HG02884 (cell line): ENCODE results near the gene PTPRT.

Experiments used
- ATAC-seq: cut with Tn5 transposase; IDR thresholded peaks from one replicate; pipeline ENCODE4 v1.9.1; 2021; ENCODE audit warnings: mild to moderate bottlenecking, moderate library complexity; ENCODE audit not compliant: unreplicated experiment

The PTPRT gene

DNA sequence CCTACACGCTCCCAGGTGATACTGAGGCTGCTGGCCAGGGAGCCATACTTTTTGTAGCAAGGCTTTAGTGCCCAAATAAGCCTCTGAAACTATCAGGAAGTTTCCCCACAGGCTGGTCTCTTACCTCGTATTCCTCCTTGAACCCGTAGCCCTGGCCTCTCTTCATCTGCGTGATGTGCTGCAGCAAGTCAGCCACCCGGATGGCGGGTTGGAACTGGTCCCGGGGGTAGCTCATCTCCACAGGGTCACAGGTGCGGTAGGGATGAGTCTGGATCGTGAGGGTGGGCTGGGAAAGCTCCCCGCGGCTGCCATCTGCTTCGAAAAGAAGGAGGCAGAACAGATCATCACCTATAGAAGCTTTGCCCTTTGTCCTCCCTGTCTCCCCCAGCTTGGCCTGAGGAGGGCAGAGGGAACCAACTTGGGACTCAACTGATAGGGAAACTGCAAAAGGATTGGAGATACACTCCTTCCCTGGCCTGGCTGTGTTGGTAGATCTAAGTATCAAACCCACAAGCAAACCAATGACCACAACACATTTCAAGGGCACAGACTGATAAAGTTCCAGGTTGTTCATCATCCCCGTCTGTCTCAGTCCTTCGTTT, 1028.4 kb downstream of the PTPRT start:
- ATAC-seq = no peak

DNA sequence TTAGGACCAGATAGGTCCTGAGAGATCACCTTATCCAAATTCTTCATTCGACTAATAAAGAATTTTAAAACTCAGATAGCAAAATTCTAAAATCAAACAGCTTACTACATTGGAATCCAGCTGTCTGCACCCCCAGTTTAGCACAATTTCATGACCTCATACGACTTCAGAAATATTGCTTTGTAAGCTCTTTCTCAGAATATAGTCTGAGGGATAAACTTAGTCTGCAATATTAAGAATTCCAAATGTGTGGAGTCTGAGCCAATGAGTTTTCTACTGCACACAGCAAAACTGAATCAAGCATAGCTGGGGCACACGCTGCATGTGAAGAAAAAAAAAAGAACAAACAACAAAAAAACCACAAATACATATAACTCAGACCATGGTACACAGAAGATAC, 1029.9 kb downstream of the PTPRT start:
- ATAC-seq = no peak

DNA sequence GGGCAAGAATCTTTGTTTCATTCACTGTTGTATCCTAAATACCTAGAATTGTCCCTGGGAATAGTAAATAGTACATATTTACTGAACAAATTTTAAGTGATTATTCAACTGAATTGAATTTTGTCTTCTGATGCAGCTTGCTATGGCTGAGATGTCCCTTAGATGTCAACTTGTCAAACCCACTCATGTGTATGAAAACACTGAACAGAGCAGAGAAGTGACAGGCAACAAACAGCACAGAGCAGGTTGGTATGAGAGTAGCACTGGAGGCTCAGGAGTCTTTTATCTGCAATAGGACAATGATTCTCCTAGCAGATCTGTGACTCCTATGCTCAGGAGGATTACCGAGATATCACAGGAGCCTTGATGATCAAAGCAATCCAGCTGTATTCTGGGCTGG, 1031.4 kb downstream of the PTPRT start:
- no peak for ATAC-seq

DNA sequence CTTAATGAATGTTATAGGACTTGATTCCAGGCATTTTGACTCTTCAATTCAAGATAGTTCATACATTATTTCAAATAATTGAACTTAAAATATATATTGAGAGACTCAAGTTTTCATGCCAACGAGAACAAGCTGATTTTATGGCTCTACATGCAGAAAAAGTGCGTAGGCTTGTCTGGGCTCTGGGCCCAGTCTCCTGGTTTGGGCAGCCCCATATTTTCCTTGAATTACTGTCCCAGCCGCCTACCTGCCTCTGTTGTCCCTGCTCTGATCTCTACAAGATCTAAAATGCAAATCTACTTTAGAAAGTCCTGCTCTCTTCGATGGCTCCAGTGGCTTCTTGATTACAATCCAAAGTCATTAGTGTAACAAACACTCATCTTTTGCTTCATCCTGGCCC, 1034.1 kb downstream of the PTPRT start:
- no peak for ATAC-seq

DNA sequence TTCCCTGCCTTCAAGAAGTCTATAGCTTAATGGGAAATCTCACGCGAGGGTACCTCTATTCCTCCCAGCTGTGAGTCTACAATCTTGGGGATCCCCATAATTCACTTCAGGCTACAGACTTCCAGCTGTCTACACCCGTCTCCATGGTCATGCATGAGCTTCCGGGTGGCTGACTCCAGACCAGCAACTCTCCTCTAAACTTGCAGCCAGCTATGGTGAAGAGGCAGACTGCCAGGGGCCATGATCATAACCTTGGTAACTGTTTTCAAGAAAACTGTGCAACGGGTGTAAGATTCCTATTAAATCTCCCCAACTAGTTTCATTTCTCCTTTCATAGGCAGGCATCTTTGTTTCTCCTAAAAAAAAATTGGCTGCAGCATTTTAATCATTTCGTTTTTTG, 1037.1 kb downstream of the PTPRT start:
- no peak for ATAC-seq

DNA sequence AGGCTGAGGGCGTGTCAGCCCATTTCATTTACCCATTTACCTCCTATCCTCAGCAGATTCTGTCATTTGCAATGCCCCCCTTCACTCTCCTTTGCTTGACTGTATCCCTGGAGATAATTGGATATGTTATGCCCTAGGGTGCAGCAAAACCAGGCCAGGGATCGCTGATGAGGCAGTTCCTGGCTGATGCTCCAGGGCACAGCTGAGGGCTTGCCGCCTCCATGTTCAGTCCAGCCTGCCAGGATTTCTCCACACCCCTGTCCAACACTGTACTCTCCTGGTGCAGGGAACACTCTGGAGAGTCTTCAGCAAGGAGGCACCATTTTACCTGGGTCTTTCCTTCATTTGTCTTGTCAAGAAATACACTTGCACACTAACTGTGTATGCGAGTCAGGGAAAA, 1039.5 kb downstream of the PTPRT start:
- ATAC-seq = no peak

DNA sequence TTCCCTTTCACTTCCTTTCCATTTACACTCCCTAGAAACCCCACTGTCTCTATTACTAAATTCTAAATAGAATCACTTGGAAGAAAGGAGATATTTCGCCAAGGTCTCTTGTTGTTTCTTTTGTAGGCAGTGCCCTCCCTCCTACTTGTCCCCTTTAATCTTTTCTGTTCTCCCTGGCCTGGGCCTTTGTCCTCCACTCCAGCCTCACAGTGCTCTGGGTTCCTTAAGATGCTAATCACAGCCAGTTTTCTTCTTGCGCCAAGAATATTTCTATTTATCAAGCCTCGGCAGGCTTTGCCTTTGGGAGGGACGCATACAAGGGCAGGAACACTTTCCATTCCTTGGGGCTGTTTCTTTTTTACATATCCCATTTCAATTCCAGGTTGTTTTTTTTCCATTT, 1051.0 kb downstream of the PTPRT start:
- ATAC-seq = no peak

DNA sequence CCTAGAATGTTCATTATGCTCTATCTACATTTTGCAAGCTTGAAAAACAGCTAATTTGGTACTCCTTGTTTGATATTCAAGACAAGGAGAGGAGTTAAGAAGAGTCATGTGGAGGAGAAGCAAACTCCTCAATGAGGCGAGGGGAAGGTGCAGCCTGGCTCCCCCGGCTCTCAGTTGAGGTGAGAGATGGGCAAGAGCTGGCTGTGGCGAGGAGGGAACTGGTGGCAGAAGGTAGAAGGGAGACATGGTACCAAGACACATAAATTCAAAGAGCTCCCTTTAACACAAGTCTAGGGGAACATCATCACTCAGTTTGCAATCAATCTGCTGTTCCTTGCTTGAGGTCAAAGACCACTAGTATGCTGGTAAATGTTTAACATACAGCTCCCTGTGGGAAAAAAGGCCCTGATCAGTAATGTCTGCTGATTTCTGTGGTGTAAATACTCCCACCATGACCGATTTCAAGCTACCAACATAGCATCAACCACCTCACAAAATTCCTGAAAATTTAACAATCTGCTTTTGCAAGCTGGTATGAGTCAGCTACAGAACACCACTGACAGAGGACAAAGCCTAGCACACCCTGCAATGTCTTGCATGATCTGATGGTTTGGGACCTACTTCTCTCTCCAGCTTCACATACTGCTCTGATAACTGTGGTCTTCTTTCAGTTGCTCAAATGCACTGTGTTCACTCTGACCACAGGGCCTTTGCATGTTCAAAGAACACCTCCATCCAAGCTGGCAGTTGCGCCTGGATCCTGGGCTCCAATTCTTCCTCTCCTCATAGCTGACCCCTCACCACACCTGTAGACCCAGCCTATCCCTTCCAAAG, 1055.2 kb downstream of the PTPRT start:
- no peak for ATAC-seq

DNA sequence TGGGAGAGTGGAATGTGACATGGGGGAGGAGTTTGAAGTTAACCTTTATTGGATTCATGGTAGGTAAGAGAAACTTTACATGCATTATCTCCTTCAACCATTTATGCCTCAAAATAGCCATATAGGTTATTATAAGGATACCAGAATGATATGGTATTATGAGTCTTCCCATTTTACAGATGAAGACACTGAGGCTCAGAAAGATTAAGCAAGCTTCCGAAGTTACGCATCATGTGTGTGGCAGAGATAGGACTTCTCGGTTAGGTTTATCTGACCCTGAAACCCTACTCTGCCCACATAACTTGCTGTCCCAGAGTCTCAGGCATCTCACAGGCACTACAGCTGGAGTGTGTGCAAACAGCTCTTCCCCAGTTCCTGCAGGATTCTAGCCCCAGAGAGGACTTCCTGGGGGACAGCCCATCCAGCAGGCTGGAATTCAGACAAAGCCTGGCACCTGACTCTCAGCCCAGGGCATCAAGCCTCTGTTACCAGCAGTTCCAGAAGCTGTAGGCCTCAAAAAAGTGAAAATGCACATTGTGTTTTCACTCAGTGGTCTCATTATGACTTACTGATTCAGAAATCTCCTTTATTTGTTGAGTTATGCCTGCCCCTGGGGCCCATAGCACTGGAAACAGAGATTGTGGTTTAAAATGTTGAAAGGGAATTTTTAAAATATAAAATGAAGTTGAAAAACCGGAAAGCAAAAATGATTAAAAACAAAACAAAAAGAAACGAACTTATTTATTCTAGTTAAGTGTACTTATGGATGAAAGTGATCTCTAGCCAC, 1058.7 kb downstream of the PTPRT start:
- ATAC-seq = no peak

DNA sequence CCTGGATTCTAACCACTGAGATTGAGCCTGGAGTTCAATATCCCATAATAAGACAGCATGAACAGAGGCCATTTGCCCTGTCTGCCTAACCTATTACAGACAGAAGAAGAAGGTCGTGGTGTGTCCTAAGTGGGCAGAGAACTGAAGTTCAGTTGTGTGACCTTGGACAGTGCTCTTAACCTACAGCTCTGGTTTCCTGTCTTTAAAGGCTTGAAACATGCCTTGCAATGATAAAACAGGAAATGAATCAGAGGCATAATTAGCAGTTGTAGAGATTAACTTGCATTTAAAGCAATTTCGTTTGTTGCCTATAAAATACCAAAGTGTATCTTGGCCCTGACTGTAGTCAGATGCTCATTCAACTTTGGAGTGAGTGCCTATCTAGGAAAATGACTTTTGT, 1064.3 kb downstream of the PTPRT start:
- no peak for ATAC-seq

DNA sequence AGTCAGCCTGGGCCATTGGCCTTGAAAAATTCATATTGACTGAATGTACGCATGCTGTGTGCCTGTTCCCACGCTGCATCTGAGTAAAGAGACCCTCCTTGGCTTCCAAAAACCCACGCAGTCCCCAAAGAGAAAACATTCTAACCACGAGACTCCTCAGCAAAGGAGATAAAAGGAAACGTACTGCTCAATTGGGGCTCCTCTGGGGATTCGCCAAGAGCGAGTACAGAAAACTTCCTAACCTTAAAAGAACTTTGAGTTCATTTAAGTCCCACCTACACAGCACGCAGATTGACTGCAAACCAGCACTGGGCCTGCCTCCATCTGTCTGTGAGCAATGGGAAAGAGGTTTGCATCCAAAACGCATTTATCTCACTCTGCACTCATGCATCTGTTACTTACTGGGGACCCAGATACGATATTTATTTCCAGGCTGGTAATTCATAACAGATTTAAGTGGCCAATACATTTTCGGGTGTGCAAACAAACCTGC, 1065.7 kb downstream of the PTPRT start:
- ATAC-seq = no peak

DNA sequence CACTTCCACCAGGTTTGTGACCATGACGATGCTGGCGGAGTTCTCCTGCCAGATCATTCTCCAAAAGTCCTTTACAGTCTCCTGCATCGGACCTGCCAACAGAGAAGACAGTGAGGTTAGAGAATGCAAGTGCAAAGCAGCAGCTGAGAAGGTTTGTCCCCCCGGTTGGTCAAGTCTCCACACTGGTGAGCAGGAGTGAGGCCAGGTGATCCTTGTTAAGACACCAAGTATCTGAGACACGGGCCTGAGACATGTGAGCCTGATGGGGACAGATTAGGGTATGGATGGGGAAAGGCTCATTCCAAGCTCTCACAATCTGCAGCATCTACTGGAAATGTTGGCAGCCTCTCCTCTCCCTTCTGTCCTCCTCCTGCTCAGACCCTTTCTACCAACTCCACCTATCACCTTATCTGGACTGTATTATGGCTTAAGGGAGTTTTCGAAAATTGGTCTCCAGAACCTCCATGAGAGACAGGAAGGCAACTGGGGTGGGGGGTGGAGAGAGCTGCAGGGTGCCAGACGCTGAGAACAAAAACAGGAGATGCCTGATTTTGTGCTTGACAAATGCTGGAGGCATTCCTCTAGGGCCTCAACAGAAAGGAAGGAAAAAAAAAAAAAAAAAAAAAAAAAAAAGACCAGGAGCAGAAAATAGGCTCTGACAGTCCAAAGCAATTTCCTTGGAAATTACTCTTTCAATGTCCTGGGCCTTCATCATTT, 1071.1 kb downstream of the PTPRT start:
- no peak for ATAC-seq

DNA sequence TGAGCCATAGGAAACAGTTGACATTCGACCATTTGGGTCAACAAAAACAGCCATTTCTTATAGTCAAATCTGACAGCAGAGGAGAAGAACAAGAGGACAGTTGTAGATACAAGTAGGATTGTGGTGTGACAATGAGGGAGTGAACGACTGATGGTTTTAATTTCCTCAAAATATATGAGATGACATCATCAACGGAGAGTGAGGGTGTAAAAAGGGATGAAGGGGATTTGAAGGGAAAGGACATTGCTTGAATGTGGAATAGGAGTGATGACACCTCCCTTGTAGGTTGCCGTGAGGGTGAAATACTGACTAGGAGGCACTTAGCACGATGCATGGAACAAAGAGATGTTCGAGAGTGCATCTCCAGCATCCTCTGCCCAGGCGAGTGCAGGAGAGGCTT, 1071.7 kb downstream of the PTPRT start:
- no peak for ATAC-seq

DNA sequence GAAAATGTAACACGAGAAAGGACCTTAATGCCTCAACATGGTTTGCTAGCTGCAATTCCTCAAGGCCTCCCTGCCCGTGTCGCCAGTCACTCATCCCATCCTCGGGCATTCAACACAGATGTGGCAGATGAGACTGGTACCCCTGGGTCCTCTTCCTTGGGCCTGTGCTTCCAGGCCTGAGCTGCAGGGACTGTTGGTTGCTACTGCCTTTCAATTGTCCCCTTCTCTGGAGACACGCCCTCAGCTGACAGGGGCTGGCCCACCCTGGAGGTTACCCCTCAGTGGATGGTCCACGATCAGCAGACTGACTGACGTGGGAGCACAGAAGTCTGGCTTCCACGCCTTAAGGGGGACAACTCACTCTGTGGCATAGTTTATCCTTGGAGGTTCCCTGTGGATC, 1076.5 kb downstream of the PTPRT start:
- ATAC-seq = no peak

DNA sequence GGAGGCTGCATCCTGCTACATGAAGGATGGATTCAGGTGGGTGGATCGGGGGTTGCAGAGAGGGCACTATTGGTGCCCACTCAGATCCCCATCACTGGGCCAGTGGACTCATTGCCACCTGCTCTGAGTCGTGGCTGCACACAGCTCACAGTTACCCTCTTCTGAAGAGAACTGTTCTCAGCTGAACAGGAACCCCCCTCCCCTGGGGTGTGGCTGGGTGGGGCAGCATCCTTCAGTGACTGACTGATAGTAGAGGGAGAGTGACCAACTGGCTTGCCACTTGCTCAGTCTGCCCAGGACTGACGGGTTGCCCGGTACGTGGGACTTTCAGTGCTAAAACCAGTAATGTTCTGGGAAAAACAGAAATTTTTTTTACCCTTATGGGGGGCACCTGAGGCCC, 1077.5 kb downstream of the PTPRT start:
- ATAC-seq = no peak

DNA sequence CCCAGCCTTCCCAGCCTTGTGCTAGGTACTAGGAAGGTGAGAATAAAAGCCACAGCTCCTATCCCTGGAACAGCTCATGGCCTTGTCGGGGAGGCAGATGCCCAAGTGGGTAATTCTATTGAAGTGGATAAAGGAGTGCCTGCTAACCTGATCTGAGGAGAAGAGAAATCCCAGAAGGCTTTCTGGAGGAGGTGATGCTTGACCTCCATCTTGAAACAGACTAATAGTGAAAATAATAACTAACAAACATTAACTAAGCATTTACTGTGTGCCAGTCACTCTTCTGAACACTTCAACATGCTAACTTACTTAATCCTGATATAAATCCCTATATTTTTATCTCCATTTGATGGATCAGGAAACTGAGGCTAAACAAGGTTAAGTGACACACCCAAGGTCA, 1078.4 kb downstream of the PTPRT start:
- ATAC-seq = no peak

DNA sequence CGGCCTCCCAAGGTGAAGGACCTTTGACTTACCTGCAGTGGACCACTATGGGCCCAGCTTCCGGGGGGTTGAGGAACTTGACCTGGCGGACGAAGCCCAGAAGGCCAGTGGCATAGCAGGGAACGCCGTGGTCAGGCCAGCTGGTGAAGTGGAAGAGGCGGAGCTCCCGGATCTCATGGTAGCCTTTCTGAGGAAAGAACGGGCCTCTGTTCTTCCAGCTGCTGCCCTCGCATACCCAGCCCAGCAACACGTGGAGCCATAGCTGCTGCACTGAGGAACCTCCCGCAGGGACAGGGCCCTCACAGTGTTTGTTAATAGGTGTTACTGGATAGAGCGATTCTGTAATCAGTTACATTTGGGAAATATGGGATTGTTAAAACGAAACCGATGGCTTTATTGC, 1079.4 kb downstream of the PTPRT start:
- no peak for ATAC-seq

DNA sequence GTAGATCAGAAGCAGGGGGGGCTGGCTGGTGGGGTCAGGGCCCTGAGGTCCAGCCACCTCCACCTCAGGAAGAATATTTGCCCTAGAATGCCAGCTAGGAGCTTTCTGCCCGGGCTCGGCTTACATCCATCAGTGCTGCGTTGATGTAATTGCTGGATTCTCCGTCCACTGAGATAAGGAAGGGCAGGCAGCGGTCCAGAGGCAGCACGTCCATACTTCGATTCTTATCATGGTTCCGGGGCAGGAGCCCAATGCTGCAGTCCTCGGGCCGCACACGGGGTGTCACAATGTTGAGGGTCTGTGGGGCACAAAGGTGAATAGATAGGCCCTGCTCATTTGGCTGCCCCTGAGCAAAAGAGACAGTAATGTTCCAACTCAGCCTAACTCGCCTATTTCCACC, 1087.7 kb downstream of the PTPRT start:
- no peak for ATAC-seq

DNA sequence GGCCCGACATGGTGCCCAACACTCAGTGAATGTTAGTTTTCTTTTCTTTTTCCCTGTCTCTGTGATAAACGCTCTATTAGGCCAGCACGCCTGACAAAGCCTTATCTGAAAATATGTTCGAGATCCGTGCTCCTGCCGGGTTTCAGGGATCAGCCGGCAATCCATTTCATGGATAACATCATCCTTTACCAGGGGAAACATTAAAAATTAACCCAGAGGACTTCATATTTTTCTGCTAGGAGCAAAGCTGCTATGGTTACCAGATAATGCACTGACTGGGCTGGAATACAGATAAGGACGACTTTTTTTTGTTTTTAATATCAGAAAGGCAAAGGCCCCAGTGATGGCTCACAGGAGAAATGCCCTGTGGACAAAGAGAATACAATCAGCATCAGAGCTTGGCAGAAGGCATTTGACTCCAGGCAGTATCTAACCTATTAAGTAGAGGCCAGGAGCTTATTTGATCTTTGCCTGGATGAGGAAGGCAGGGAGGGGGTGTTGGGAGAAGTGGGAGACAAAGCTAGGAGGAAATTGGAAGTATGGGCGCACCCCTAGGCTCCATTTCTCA, 1089.5 kb downstream of the PTPRT start:
- ATAC-seq = no peak

DNA sequence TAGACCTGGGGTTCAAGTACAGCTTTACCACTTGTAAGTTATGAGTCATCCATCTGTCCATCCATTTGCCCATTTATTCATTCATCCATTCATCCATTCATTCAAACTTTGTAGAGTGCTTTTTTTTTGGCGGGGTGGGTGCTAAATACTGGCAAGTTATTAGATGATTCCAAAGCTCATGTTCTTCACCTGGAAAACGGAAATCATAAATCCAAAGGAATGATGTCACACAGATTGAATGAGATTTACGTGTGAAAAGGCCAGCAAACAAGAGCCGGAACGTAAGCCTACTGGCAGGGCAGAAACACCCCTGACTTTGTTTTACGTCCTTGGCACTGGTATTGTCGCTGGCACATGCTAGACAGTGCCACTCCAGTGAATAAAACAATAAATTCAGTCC, 1090.6 kb downstream of the PTPRT start:
- ATAC-seq = no peak

DNA sequence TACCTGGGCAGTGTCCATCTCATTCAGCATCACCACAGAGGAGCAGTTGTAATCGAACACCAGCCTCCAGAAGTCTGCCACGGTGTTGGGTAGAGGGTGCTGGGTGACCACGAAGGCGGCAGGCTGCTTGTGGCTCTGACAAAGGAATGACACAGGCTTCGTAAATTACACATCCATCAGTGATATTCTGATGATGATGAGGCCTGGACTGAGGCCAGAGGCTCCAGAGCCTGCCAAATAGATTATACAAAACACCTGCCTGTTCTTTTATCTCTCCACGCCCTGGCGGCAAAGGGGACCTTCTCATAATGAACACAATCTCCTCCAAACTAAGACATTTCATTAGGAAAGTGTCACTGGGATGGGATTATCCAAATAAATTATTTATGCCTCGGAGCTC, 1091.3 kb downstream of the PTPRT start:
- ATAC-seq = no peak
